Lower lobe of right lung (tissue), 2 donors: ENCODE results near the gene KCNH8. TPM values are rescaled to one million over a fixed set of nuclear protein-coding genes. Genes with fewer than 3 reads are reported as not detected.
A peak's percentile ranks its signal among the peaks of the same experiment; 100 is the strongest.

Experiments used
- ATAC-seq, 2 donors: fragments of 200-7000 bp; cut with Tn5 transposase; one replicate each; pipeline ENCODE4 v1.9.1; 2020 to 2022; ENCODE audit warnings: mild to moderate bottlenecking in 2 of 2, moderate library complexity in 2 of 2
- DNase-seq: peaks from one replicate; pipeline ENCODE4 v3.0.0-alpha.2; 2020
- H3K27ac ChIP-seq: fragments of 200-600 bp; one replicate; pipeline ENCODE4 v1.8.0; 2022
- H3K27me3 ChIP-seq: fragments of 200-600 bp; one replicate; pipeline ENCODE4 v1.8.0; 2022; ENCODE audit warnings: low read depth
- H3K36me3 ChIP-seq: fragments of 200-600 bp; one replicate; pipeline ENCODE4 v1.8.0; 2022; ENCODE audit warnings: mild to moderate bottlenecking
- H3K4me1 ChIP-seq: fragments of 200-600 bp; one replicate; pipeline ENCODE4 v1.8.0; 2022
- H3K4me3 ChIP-seq: fragments of 200-600 bp; one replicate; pipeline ENCODE4 v1.8.0; 2022; ENCODE audit warnings: mild to moderate bottlenecking
- H3K9me3 ChIP-seq: fragments of 200-600 bp; one replicate; pipeline ENCODE4 v1.8.0; 2022
- intact Hi-C: fragments of 100-400 bp; cut with DNase I; formaldehyde crosslinking; loops from one replicate; pipeline ENCODE4 v1.11.0; 2022
- total RNA-seq: library from RNA; stranded (reverse); fragmentation: NEBNext Ultra II Directional; extraction: Animal tissue kit (Norgen Biotek cat#: 25700); gene quantifications from one replicate; pipeline ENCODE4 v1.2.1, GENCODE V29; 2021
- TF ChIP-seq, protein P1 (sequence below): fragments of 200-600 bp; IDR thresholded peaks from one replicate; pipeline ENCODE4 v1.8.0; 2022; ENCODE audit warnings: antibody characterized with exemption, mild to moderate bottlenecking
- donor health status: DM: no; HTN: yes; CAD: no; lungs with severe emphysema.

Gene KCNH8
- total RNA-seq, 1 donor from 2014 or later = 0.12 TPM

DNA sequence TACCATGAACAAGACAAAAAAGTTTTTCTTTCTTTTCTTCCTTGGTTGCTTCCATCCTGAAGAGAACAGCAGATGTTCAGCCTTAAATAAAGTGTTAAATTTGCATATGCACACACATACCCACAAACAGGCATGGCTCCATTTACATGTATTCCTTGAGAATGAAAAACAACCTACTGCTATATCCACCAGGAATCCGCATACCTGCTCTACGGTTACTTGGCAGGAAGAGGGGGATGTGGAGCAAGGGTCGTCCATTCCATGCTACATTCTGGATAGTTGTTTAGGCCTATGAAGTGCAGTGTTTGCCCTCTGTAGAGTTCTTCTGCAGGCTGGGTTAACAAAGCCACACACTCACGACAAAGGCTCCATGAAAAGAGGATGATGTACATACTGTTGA lies 322.8 kb downstream of the KCNH8 start:
- TF ChIP-seq, protein P1, sequence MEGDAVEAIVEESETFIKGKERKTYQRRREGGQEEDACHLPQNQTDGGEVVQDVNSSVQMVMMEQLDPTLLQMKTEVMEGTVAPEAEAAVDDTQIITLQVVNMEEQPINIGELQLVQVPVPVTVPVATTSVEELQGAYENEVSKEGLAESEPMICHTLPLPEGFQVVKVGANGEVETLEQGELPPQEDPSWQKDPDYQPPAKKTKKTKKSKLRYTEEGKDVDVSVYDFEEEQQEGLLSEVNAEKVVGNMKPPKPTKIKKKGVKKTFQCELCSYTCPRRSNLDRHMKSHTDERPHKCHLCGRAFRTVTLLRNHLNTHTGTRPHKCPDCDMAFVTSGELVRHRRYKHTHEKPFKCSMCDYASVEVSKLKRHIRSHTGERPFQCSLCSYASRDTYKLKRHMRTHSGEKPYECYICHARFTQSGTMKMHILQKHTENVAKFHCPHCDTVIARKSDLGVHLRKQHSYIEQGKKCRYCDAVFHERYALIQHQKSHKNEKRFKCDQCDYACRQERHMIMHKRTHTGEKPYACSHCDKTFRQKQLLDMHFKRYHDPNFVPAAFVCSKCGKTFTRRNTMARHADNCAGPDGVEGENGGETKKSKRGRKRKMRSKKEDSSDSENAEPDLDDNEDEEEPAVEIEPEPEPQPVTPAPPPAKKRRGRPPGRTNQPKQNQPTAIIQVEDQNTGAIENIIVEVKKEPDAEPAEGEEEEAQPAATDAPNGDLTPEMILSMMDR = no peak
- Histone ChIP-seq H3K9me3 (no peaks in the 10 kb centered on the region), H3K4me3 (no peak overlapping the region), H3K36me3 (no peaks in the 10 kb centered on the region), H3K4me1 (no peaks in the 10 kb centered on the region), H3K27me3 (no peaks in the 10 kb centered on the region), H3K27ac (no peak overlapping the region)
- no peak for ATAC-seq
- intact Hi-C loops = no loop called here
- no peak for DNase-seq

DNA sequence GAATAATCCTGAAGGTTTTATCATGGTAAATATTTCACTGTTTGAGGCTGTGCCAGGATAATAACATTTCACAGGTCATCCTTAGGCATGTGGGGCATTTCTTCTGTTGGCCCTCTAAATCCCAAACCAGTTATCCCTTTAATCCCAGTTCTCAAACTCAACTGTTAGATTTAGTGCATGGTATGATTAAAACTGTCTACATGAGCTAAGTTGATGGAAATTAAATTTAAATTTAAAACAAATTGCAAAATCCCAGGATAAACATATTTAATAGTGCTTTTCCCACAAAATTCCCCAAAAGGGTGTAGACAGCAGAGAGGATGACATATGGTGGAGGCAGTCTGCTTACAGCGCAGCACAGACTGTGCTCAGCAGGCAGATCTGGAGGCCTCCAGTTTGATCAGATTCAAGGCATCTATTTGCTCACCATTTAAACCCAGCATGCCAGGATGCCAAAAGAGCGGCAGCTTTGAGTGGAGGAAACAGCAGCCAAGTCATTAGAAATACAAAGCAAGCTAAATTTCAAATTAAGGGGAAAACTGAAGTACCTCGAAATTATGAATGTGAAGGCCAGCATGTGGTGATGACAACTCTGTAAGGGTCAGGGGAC lies 325.8 kb downstream of the KCNH8 start:
- Histone ChIP-seq H3K27ac (no peak overlapping the region), H3K4me1 (no peaks in the 10 kb centered on the region), H3K36me3 (no peaks in the 10 kb centered on the region), H3K9me3 (no peaks in the 10 kb centered on the region), H3K27me3 (no peaks in the 10 kb centered on the region), H3K4me3 (no peak overlapping the region)
- intact Hi-C loops = no loop called here
- DNase-seq (no peak), ATAC-seq (no peak)
- TF ChIP-seq, protein P1 = no peak

DNA sequence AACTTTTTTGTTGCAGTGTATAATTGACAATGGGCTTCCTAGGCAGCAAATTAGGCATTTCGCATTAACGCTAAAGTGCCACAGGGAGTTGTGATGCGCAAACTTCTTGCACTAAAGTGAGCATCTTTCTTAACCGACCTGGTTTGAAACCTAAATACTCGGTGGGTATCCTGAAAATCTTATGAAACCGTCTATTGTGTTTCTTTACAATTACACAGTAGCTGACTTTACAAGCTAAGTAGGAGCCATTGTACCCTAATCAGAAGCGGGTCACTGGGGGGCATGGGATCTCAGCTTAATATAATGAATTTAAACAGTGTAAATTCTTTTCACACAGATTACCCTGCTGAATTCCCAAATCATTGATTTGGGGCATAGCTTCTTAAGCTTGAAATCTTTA lies 328.0 kb downstream of the KCNH8 start:
- no peak overlapping the region for H3K27ac ChIP-seq
- H3K27me3 ChIP-seq = no peaks in the 10 kb centered on the region
- no peaks in the 10 kb centered on the region for H3K4me1 ChIP-seq
- intact Hi-C loops = no loop called here
- H3K36me3 ChIP-seq = no peaks in the 10 kb centered on the region
- no peak for ATAC-seq
- no peaks in the 10 kb centered on the region for H3K9me3 ChIP-seq
- TF ChIP-seq, protein P1 = no peak
- no peak overlapping the region for H3K4me3 ChIP-seq
- no peak for DNase-seq

GRCh38 chr3:19485267-19485666 lies 337.0 kb downstream of the KCNH8 start:
- Histone ChIP-seq H3K9me3 (no peaks in the 10 kb centered on the region), H3K27ac (no peak overlapping the region), H3K4me3 (no peak overlapping the region), H3K36me3 (no peaks in the 10 kb centered on the region), H3K4me1 (no peaks in the 10 kb centered on the region), H3K27me3 (no peaks in the 10 kb centered on the region)
- ATAC-seq = peak; percentile 82 to 84
- TF ChIP-seq, protein P1 = no peak
- intact Hi-C loops = no loop called here
- DNase-seq = no peak

DNA sequence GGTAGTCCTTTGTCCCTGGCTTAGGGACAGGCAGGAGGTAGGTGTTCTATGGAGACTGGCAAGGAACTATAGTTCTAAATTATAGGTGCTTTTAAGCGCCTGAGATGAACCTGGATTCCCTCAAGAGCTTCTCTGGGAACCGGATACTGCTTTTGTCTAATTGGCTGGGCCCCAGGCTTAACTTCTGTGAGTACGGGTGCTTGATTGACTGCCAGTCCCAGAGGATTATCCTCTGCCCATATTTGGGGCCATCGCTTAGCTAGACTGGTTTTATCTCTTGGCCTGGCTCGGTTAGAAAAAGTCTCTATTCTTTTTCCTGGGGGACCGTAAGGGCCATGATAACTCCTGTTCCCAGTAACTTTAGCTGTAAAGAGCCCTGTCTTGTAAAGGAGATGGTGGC lies 339.1 kb downstream of the KCNH8 start:
- no peak for DNase-seq
- Histone ChIP-seq H3K4me1 (no peaks in the 10 kb centered on the region), H3K9me3 (no peaks in the 10 kb centered on the region), H3K4me3 (no peak overlapping the region), H3K36me3 (no peaks in the 10 kb centered on the region), H3K27me3 (no peaks in the 10 kb centered on the region), H3K27ac (no peak overlapping the region)
- TF ChIP-seq, protein P1 = no peak
- intact Hi-C loops = no loop called here
- ATAC-seq = no peak
